GM19240 (cell line): ENCODE measurements around the gene MFNG.

ENCODE experiments used
- DNase-seq: peaks from one replicate; pipeline ENCODE4 v3.0.0; 2011; ENCODE audit warnings: low spot score; ENCODE audit not compliant: insufficient read length

MFNG gene

DNA sequence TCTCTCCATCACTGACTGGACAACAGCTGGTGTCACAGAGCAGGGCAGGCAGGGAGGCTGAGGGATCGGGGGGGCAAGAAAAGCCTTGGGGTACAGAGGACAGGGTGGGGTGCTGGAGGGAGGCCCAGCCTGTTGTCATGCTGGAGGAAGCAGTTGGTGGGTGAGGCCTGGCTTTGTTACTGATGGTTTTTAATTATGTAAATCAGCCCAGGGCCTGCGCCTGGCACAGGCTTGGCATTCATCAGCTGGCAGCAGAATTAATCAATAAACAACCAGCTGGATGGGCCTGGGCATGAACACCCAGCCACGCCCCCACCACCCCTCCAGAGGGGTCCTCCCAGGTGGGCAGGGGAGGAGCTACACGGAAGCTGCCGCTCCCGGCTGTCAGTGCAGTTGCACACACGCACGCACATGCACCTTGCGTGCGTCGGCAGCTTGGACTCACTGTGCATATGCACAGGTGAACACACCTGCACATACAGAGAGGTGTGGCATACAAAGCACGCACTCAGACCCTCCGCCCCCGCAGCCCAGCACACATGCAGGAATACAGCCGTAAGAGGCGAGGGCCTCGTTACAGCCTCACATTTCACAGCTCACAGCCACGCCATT is 37.6 kb downstream of the MFNG start:
- no peak for DNase-seq

DNA sequence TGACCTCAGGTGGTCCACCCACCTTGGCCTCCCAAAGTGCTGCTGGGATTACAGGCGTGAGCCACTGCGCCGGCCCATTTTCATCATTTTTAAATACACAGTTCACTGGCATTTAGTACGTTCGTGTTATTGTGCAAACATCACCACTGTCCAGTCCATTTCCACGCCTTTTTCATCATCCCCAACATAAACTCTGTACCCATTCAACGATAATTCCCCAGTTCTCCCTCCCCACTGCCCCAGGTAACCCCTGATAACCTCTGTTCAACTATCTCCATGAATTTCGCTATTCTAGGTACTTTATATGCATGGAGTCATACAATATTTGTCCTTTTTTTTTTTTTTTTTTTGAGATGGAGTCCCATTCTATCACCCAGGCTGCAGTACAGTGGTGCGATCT is 40.7 kb downstream of the MFNG start:
- DNase-seq: no peak

DNA sequence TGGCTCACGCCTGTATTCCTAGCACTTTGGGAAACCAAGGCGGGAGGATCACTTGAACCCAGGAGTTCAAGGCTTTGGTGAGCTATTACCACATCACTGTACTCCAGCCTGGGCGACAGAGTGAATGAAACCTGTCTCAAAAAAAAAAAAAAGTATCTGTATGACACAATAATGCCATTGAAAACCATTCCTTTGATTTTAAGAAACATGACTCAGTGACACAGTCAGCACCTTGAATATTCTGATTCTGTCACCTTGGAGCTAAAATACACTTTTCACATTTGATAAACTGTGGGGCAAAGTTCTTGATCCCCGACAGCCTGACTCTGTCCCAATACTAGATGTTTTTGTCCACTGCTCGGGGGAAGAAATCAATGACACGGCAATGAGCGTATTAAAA is 42.2 kb downstream of the MFNG start:
- no peak for DNase-seq

DNA sequence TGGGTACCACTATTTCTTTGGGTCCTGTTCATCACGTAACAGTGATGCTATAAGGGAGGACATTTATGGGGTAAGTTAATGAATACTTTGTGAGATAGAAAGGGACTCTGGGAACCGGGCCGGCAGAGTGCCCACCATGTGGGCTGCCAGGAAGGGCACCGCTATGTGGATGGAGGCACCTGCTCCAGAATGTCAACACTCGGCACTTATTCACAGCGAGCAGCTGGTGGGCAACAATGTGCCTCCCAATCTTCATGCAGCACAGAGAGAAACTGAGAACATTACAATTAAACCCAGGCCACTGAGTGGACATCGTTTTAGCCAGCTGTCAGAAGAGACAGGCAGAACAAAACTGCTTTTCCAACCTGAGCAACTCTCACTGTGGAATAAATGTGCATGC is 43.1 kb downstream of the MFNG start:
- DNase-seq: no peak

DNA sequence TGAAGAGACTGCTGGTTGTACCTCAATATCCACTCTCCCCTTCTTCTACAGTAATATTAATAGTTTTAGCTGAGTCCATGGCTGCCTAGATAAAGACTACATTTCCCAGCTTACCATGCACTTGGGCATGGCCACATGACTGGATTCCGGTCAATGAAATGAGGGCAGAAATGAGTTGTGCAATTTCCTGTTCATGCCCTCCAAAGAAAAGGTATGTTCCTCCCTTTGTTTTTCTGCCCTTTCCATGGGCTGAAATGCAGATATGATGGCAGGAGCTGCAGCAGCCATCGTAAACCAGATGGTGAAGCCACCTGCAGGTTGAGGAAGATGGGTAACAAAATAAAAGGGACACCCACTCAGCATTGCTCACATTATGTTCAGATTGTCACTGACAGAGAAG is 43.6 kb downstream of the MFNG start:
- DNase-seq: no peak

DNA sequence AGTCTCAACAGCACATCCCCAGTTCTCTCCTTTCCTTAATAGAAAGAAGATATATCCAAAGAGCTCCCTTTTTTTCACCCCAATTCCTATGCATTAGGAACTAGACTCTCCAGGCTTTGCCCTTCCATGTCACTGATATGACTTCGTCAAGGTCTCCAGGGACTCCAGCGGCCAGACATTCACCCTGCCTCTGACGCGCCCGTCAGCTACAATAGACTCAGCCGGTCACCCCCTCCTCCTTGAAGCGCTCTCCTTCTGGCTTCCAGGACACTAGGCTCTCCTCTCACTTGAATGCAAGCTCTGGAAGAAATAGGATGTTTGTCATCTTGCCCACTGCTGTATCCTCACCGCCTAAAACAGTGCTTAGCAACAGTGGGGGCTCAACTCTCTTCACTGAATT is 44.0 kb downstream of the MFNG start:
- no peak for DNase-seq

DNA sequence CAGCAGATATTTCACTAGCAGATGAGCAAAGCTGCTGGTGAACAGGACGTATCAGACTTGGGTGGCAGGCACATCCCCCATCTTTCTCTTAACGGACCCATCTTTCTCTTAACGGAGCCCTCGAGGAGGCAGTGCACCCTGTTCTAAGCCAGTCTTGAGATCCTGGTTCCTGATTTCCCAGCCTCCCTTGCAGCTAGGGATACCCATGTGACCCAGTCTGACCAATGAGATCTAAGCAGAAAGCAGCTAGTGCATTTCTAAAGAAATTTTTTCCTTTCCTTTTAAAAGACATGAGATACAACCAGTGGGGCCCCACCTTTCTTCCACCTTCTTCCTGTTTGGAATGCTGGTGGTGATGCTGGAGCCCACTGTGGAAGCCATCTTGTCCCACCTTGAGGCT is 45.3 kb downstream of the MFNG start:
- DNase-seq: no peak

DNA sequence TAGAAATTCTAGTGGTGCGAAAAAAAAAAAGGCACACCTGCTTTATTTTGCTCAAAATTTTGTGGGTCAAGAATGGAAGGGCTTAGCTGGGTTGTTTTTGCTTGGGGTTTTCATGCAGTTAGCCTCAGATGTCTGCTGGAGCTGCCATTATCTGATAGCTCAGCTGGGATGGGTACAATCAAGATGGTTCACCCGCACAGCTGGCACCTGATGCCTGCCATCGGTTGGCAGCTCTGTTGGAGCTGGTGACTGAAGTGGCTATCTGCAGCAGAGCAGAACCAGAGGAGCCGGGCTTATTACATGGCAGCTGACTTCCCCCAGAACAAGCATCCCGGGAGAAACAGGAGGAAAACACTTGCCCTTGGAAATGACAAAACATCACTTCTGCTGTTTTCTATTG is 46.8 kb downstream of the MFNG start:
- DNase-seq: no peak

DNA sequence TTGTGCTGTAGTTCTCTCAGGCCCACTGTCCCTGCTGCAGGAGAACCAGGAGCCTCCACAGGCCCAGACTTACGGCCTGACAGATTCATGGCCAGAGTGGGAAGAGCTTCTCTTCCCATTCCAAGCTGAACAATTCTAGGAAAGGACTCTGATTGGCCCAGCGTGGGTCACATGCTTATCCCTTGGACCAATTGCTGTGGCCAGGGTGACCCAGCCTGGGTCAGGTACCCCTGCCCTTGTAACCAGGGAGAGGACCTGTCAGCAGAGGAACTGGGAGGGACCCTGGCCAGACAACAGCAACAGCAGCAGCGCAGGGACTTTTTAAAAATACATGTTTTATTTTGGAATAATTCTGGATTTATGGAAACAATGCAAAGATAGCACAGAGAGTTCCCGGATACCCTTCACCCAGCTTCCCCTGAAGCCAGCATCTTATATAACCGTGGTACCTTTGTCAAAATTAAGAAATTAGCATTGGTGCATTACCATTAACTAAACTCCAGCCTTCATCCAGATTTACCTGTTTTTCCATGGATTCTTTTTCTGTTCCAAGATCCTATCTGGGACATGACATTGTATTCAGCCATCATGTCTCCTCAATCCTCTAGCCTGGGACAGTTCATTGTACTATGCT is 50.1 kb downstream of the MFNG start:
- DNase-seq: no peak

DNA sequence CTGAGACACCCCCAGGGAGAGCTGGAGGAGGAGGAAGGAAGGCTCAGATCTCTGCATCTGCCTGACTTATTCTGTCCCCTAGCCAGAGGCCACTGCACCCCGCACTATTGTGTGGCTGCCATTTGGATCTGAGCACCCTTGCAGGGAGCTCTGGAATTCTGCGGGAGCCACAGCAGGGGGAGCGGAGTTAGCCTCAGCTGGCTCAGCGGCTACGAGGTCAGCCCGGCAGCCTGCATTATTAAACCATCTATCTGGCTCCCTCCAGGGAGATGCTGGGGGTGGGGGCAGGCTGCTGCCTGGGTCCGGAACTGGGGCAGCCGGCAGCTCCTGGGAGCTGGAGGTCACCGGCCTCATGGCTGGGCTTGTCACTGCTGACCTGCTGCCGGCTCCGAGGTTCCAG is 52.4 kb downstream of the MFNG start:
- no peak for DNase-seq

DNA sequence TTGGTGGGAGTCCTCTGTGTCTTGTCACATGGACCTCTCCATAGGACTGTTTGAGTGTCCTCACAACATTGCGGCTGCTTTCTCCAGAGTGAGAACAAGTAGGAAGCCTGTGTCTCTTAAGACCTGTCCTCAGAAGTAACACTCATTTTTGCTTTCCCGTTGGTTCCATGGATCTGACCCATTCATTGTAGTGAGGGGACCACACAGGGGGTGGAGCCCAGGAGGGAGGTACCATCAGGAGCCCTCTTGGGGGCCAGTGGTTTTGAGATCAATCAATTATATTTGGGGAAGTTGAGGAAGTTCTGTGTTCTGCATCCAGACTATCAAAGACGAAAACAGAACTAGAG is 53.5 kb downstream of the MFNG start:
- no peak for DNase-seq

DNA sequence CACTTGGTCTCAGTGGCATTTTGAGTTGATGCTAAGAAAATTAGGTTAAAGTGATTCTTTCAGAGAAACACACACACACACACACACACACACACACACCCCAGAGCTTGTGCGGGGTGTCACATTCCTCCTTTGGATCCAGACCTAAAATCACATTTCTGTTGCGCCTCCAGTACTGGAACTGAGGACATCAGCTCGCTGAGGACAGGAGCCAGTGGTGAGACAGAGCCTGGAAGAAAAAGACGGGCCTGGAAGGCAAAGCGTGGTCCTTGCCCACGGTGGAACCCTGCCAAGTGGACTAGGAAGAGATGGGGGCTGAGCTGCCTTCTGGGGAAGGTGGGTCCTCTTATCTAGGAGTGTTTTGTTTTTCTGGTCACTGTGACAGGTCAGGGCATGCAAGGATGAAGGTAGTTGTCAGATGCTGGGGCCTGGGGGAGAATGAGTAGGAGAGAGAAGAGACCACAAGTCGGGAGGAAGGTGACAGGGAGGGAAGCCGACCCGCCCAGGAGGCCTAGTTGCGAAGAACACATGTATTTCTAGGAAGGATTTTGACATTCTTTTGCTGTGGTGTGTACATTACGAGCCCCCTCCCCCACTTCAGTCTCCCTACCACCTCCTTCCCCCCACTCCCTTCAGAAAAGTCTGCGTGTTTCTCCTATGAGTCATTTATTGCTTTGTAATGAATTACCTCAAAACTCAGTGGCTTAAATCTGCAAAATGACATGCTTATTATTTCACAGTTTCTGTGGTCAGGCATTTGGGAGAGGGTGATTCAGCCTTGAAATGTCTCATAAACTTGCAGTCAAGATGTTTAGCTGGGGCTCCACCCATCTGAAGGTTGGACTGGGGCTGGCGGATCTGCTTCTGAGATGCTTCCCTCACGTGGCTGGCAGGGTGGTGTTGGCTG is 54.1 kb downstream of the MFNG start:
- no peak for DNase-seq

DNA sequence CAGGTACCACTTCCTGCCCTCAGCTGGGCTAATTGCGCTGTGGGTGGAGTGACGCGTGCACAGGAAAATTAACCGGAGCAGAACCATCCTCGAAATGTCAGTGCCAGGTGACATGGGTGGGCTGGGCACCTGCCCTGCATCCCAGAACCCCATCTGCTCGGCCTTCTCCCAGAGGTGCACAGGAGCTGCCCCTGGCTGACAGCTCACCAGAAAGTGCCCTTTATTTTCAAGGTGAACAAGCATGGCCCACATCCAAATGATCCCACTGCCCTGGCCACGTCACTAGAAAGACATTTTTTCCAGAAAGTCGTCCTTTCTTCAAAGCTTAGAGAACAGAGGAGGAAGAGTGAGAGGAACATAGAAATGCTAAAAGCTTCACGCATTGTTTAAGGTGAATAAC is 54.8 kb downstream of the MFNG start:
- DNase-seq: no peak

DNA sequence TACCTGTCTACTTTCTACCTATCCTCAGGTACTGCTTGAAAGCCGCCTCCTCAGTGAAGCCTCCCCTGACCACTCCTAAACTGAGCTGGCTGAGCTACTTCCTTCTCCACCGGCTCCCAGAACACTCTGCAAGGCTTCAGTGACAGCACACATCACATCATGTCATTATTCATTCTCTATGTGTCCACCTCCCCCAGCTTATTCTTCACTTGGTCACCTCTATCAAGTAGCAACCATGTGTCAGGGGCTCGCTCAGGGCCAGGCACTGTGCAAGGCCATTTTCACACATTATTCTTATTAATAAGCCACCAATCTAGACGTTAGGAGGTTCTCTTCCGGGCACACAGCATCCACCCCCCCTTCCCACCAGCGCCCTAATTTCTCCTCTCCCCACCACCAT is 55.2 kb downstream of the MFNG start:
- DNase-seq: no peak

DNA sequence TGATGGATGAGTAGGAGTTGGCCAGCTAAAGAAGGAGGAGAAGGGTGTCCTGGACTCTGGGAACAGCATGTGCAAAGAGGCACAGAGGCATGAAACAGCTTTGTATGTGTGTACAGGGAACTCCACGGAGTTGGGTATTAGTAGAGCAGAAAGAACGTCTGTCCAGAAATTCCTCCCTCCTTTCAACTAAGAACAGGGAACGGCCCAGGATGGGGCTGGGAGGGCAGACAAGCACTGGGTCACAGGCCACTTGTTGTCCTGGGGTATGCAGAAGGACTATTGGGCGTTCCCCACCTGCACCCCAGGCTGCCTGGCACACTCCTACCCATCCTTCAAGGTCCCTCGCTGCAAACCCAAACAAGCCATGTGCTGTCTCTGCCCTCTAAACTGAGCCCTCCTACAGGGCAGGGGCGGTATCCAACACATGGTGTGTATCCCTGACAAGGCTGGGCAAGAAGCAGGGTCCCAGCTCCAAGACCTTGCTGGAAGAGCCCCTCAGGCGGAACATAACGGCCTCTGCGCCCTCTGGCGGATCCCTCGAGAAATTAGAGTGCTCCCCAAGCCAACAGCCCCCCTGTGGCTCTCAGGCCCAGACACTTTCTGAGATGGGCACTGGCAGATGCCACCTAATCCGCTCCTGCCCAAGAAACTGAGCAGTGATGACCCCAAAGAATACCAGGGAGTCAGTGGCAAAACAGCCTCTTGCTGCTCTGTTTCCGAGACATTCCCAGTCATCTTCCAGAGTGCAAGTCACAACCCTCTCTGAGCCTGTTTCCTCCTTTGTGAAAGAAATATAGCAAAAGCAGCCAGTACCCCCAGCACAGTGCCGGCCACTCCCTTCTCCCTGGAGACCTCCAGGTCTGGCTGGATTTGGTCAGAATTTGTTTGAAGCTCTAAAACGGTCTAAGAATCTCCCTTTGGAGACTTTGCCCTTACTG is 57.3 kb downstream of the MFNG start:
- peak; percentile 82 for DNase-seq

DNA sequence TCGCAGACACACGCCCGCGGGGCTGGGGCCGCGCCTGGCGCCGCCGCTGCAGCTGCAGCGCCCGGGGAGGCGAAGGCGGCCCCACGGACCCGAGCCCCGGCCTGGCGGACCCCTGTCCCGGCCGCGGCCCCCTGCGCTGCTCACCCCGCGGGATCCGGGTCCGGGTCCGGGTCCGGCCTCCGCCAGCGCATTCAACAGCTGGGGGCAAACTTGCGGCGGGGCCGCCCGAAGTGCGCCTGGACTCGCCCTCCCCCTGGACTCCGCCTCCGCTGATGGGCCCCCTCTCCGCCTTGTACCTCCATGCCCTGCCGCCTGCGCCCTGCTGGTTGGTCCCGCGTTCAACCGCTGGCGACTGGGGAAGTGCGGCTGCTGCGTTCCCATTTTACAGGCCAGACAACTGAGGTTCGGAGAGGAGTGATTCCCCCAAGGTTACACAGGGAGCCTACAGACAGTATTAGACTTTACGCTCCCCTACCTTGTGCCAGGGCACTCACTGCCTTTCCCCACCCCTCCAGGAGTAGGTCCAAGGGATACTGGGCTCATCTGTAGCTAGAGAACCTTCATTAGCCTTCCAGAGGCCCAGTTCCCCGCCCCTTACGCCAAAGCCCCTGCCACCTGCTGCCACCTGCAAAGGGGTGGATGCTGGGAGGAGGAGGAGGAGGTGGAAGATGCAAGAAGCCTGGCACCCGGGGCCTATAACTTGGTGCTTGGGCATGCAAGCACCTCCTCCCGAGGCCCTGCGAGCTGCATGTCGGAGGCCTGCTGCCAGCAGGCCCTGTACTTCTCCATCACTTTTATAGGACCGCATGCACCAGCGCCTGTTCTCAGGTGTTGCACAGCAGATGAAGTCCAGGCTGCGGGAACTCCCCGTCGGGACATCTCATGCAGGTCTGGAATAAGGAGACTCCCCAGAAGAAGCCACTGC is 58.2 kb downstream of the MFNG start:
- DNase-seq: no peak

DNA sequence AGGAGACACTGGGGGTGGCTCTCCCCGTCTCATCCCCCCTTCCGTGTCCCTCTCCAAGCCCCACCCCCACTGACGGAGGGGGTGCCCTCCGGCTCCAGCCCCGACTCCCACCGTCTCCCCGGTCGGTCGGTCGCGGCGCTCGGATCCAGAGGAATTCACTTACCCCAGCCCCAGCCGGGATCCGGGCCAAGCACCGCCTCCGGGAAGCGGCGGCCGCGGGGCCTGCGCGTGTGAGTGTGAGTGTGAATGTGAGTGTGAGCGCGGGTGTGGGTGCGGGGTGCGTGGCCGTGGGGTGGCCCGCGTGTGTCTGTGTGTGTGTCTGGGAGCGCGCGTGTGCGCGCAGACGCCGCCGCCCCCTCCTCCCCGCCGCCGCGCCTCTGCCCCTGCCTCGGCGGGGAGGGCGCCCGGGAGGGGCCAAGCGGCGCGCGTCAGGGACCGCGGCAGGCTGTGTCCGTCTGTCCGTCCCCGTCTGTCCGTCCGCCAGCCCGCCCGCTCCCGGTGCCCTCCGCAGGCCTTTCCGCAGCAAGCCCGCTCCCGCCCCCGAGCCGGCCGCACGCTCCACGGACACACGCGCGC is 59.0 kb downstream of the MFNG start, which contains the start of gene ELFN2:
Gene ELFN2 (minus strand): TSS at position 345 of the 576 bp plus-strand sequence. CDS start 51,945 bp downstream, outside the sequence.
- DNase-seq: no peak

DNA sequence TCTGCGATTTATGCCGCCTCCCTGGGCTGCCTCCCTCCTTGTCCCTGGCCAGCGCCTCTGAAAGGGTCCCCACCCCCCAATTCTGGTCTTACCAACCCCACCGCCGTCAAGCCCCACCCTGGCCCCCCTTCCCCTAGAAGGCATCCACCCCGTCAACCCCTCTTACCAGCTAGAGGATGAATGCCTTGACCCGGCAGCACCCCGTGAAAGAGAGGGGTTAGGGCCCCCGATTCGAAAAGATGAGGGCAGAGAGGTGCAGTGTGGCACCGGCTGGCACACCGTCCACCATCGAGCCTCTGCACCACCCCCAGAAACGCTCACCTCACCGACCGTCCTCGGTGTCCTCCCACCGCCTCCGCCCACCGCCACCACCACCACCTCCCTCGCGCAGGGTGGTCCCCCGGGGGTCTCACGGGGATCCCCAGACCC is 59.5 kb downstream of the MFNG start:
- no peak for DNase-seq

DNA sequence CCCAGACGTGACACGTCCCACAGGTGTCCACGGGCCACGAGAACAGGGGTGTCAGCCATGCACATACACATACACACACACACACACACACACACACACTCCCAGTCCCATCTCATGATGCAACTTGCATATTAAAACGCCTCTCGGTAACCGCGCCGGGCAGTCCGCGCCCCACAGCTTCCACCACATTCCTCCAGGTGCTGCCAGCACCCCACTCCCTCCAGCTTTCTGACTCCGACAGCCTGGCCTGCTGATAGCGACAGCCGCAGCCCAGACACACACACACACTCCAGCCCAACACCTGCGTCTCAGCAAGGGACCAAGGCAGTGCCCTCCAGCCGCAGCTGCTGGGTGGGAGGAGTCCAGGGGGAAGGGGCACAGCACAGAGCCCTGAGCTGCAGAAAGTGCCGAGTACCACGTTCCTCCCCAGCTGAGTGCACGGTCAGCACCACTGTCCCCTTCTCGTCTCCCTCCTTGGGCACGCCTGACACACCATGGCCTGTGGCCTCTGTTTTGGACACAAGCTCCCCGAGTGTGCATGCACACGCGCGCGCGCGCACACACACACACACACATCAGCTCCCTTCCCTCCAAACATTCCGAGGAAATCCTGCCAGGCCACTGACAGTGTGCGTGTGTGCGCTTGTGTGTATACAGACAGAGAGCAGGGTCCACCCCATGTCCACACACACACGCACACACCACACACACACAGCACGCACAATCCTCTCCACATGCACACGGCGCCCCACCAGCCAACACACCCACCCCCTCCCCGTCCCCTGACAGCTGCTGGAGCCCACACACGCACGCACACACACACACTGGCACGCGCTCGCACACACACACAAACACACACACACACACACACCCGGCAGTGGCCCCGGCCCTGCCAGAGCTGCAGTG is 60.1 kb downstream of the MFNG start:
- no peak for DNase-seq
